HuH-7.5 (cell line): ENCODE measurements around the gene TLX1.
A peak's percentile ranks its signal among the peaks of the same experiment; 100 is the strongest.
"Not testable (repeated sequence)": the region's sequence is repeated elsewhere in the genome, so short reads cannot be mapped to it uniquely, and the experiment has no call there.

ENCODE experiments used
- DNase-seq: peaks from one replicate; pipeline ENCODE4 v3.0.0; 2011; ENCODE audit warnings: low spot score

The TLX1 gene

GRCh38 chr10:101152316-101152715, 21.2 kb downstream of the TLX1 start:
- DNase-seq = no peak

- not testable (repeated sequence) for DNase-seq
Observed at GRCh38 chr10:101154506-101154905, 23.4 kb downstream of the TLX1 start.

- DNase-seq = no peak
Observed at GRCh38 chr10:101155896-101156295, 24.8 kb downstream of the TLX1 start.

GRCh38 chr10:101157756-101158458, 26.8 kb downstream of the TLX1 start:
- DNase-seq = no peak

- no peak for DNase-seq
Observed at GRCh38 chr10:101158459-101159058, 27.5 kb downstream of the TLX1 start.

- peak; percentile 66 for DNase-seq
Observed at GRCh38 chr10:101161494-101162299, 30.6 kb downstream of the TLX1 start.

DNA sequence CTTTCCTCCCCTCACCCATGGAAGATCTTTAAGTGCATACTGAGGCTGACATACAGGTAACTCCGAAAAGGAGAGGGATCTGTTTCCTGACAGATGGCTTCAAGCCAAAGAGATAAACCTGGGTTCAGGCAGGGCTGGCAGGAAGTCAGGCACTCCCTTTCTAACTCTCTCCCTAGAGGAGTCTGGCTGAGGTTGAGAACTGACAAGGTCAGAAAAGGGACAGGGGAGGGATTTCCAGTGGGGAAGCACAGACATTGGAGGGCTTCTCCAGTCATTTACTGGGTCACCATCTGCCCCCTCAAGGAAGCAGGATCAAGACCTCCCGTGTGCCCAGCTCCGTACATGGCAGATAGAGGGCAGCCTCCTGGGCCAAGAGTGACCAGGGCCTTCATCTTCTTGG, 31.6 kb downstream of the TLX1 start:
- DNase-seq = no peak

GRCh38 chr10:101164020-101164419, 32.9 kb downstream of the TLX1 start:
- DNase-seq = no peak

GRCh38 chr10:101165736-101166135, 34.6 kb downstream of the TLX1 start:
- no peak for DNase-seq

- DNase-seq = no peak
Observed at GRCh38 chr10:101166430-101166829, 35.3 kb downstream of the TLX1 start.

DNA sequence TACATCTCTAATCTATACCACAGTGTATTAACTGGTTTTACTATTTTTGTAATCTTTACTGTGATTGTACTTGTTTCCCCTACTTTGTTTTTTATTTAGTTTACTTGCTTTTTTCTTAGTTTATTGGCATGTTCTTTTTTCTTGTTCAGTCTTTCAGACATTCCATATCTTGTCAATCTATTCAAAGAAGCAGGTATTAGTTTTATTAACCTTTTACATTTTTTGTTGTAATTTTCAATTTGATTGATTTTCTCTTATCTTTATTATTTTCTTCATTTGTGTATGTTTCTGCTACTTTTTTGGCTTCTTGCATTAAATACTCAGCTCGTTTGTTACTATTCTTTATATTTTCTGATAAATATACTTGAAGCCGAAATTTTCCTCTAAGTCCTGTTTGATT, 41.6 kb downstream of the TLX1 start:
- no peak for DNase-seq

DNA sequence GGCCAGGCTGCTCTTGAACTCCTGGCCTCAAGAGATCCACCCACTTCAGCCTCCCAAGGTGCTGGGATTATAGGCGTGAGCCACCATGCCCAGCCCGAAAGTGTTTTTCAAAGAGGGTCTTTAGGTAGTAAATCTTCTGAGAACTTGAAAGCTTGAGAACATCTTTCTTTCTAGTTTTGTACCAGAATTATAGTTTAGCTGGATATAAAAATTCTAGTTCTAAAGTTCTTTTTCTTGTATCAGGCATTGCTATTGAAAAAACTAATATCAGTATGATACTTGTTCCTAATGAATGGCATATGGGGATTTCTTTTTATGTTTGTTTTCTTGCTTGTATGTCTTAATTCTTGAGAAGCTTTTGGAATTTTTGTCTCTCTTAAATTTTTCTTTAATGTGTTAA, 43.2 kb downstream of the TLX1 start:
- no peak for DNase-seq

DNA sequence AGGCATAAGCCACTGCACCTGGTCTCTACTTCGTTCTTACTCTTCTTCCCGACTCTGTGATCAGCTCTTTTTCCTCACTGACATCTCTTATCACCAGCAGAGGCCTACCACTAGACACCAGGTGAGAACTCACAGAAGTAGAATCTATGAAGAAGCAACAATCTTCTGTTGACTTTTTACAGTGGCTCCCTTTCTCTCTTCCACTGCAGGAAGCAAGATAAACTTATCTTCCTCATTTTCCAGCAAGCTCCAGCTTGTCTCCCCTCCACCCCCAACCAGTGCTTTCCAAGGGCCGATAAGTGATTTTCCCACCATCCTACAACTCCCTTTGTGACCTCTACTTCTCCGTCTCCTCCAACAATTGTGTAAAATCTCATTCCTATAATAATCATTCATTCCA, 45.5 kb downstream of the TLX1 start:
- no peak for DNase-seq

DNA sequence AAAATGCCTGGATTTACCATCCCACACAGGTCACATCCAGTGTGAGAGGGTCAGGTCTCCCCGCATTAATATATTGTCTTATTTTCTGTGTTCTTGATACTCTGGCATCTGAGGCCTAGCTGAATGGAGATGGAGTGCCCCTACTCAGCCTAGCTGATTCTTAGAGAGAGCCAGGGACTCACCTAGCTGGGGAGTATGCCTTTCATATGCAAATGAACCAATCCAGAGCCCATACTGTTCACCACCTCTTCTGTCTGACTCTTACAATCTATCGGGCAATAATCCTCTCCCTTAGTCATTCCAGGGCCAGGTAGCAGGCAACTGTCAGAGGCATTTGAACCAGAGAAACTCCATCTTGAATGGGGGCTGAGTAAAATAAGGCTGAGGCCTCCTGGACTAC, 51.8 kb downstream of the TLX1 start:
- no peak for DNase-seq

DNA sequence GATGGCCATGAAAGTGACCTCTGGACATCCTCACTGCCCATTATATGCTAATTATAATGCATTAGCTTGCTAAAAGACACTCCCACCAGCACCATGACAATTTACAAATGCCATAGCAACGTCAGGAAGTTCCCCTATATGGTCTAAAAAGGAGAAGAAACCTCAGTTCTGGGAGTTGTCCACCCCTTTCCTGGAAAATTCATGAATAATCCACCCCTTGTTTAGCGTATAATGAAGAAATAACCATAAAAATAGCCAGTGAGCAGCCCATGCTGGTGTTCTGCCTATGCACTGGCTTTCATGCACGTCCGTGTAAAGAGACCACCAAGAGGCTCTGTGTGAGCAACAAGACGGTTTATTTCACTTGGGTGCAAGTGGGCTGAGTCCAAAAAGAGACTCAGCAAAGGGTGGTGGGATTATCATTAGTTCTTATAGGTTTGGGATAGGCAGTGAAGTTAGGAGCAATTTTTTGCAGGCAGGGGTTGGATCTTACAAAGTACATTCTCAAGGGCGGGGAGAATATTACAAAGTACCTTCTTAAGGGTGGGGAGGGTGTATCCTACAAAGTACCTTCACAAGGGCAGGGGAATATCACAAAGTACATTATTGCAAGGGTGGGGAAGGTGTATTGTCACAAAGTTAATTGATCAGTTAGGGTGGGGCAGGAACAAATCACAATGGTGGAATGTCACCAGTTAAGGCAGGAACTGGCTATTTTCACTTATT, 52.5 kb downstream of the TLX1 start:
- no peak for DNase-seq
